MM.1S (cell line): ENCODE results near the gene POLR2A.

Experiments
- DNase-seq: peaks from one replicate; pipeline ENCODE4 v3.0.0-alpha.2; 2015
- H2AFZ ChIP-seq: fragments of 300-600 bp; sonication (generic); 2 replicates; pipeline ENCODE4 v1.6.0; 2016; ENCODE audit warnings: antibody characterized with exemption, low read length
- H3F3A ChIP-seq: fragments of 300-600 bp; sonication (generic); 2 replicates; pipeline ENCODE4 v1.6.1; 2016; ENCODE audit warnings: mild to moderate bottlenecking, antibody characterized with exemption, low read length, moderate library complexity, mixed read lengths; ENCODE audit not compliant: insufficient read depth
- H3K27ac ChIP-seq: fragments of 300-600 bp; sonication (generic); 2 replicates; pipeline ENCODE4 v1.5.1; 2016; ENCODE audit warnings: mild to moderate bottlenecking, low read length
- H3K27me3 ChIP-seq: fragments of 300-600 bp; sonication (generic); replicated peaks from 2 replicates; pipeline ENCODE4 v1.6.0; 2016; ENCODE audit warnings: low read length; ENCODE audit not compliant: insufficient read depth
- H3K36me3 ChIP-seq: fragments of 300-600 bp; sonication (generic); replicated peaks from 2 replicates; pipeline ENCODE4 v1.6.1; 2016; ENCODE audit warnings: mild to moderate bottlenecking, low read length, mixed read lengths; ENCODE audit not compliant: insufficient read depth
- H3K4me1 ChIP-seq: fragments of 300-600 bp; sonication (generic); 2 replicates; pipeline ENCODE4 v1.6.1; 2016; ENCODE audit warnings: low read length, mixed read lengths
- H3K4me2 ChIP-seq: fragments of 300-600 bp; sonication (generic); 2 replicates; pipeline ENCODE4 v1.6.0; 2016; ENCODE audit warnings: low read depth, low read length
- H3K4me3 ChIP-seq: fragments of 300-600 bp; sonication (generic); 2 replicates; pipeline ENCODE4 v1.5.1; 2016; ENCODE audit warnings: low read length, mixed read lengths
- H3K79me2 ChIP-seq: fragments of 300-600 bp; sonication (generic); 2 replicates; pipeline ENCODE4 v1.6.1; 2016; ENCODE audit warnings: mixed run types, low read length, mixed read lengths
- H3K9ac ChIP-seq: fragments of 300-600 bp; sonication (generic); 2 replicates; pipeline ENCODE4 v1.6.1; 2016; ENCODE audit warnings: low read length, mixed read lengths
- H3K9me2 ChIP-seq: fragments of 300-600 bp; sonication (generic); replicated peaks from 2 replicates; pipeline ENCODE4 v1.6.1; 2016; ENCODE audit warnings: mild to moderate bottlenecking, low read length, mixed read lengths; ENCODE audit not compliant: insufficient read depth
- H3K9me3 ChIP-seq: fragments of 300-600 bp; sonication (generic); replicated peaks from 2 replicates; pipeline ENCODE4 v1.6.1; 2016; ENCODE audit warnings: mild to moderate bottlenecking, low read length, mixed read lengths; ENCODE audit not compliant: insufficient read depth
- H4K20me1 ChIP-seq: fragments of 300-600 bp; sonication (generic); 2 replicates; pipeline ENCODE4 v1.6.1; 2016; ENCODE audit warnings: mild to moderate bottlenecking, low read length, moderate library complexity, mixed read lengths; ENCODE audit not compliant: insufficient read depth
- CTCF ChIP-seq: fragments of 300-600 bp; sonication (generic); IDR thresholded peaks from 2 replicates; pipeline ENCODE4 v1.5.1; 2016; ENCODE audit warnings: antibody characterized with exemption, low read length, mixed read lengths
- EZH2 ChIP-seq: fragments of 300-600 bp; sonication (generic); optimal IDR thresholded peaks from 2 replicates; pipeline ENCODE3; 2017; ENCODE audit warnings: low read depth, mild to moderate bottlenecking, antibody characterized with exemption, low read length, mixed read lengths
- EZH2phosphoT487 ChIP-seq: fragments of 300-600 bp; sonication (generic); IDR thresholded peaks from 2 replicates; pipeline ENCODE4 v1.6.1; 2018; ENCODE audit warnings: antibody characterized with exemption, low read length

The POLR2A gene

DNA sequence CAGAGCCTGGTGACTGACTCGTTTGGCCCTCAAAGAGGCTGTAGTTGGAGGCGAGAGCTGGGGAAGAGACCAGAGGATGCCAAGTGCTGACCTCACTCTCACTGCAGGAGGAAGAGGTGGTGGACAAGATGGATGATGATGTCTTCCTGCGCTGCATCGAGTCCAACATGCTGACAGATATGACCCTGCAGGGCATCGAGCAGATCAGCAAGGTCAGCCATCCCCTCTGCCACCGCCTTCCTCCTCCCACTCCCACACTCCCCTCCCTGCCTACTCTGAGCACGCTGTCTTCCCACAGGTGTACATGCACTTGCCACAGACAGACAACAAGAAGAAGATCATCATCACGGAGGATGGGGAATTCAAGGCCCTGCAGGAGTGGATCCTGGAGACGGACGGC lies 26.9 kb downstream of the POLR2A start:
- no peak overlapping the region for H3K27ac ChIP-seq
- no peak overlapping the region for H3K9ac ChIP-seq
- peaks cover 12% of the 10 kb centered on the region for H3K36me3 ChIP-seq
- H3K27me3 ChIP-seq = no peaks in the 10 kb centered on the region
- H3K79me2 ChIP-seq = no peaks in the 10 kb centered on the region
- TF ChIP-seq EZH2 (no peak), CTCF (no peak), EZH2phosphoT487 (no peak)
- no peaks in the 10 kb centered on the region for H3K4me1 ChIP-seq
- no peak overlapping the region for H3K4me2 ChIP-seq
- H3K4me3 ChIP-seq = no peak overlapping the region
- no peaks in the 10 kb centered on the region for H4K20me1 ChIP-seq
- H3K9me3 ChIP-seq = no peaks in the 10 kb centered on the region
- H2AFZ ChIP-seq = no peak overlapping the region
- H3F3A ChIP-seq = 0 out of 2 replicates have a peak, but pooled peaks cover 2% of the 10 kb centered on the region
- no peak for DNase-seq
- H3K9me2 ChIP-seq = no peaks in the 10 kb centered on the region

- H3K27ac ChIP-seq = no peak overlapping the region
- no peak overlapping the region for H3K9ac ChIP-seq
- no peak for DNase-seq
- no peaks in the 10 kb centered on the region for H3K79me2 ChIP-seq
- H3K4me2 ChIP-seq = no peak overlapping the region
- H3K9me3 ChIP-seq = no peaks in the 10 kb centered on the region
- TF ChIP-seq EZH2 = no peak
- no peak for TF ChIP-seq CTCF
- no peak for TF ChIP-seq EZH2phosphoT487
- H4K20me1 ChIP-seq = no peaks in the 10 kb centered on the region
- peaks cover 12% of the 10 kb centered on the region for H3K36me3 ChIP-seq
- H3F3A ChIP-seq = 0 out of 2 replicates have a peak, but pooled peaks cover 2% of the 10 kb centered on the region
- H3K4me3 ChIP-seq = no peak overlapping the region
- H3K9me2 ChIP-seq = no peaks in the 10 kb centered on the region
- H3K27me3 ChIP-seq = no peaks in the 10 kb centered on the region
- no peaks in the 10 kb centered on the region for H3K4me1 ChIP-seq
- H2AFZ ChIP-seq = no peak overlapping the region
Observed at GRCh38 chr17:7512105-7512504, 27.9 kb downstream of the POLR2A start.

- DNase-seq = no peak
- H3K9me3 ChIP-seq = no peaks in the 10 kb centered on the region
- H3K4me3 ChIP-seq = no peak overlapping the region
- H3K9me2 ChIP-seq = no peaks in the 10 kb centered on the region
- no peak overlapping the region for H3K4me2 ChIP-seq
- no peaks in the 10 kb centered on the region for H3K79me2 ChIP-seq
- peaks cover 11% of the 10 kb centered on the region for H3K36me3 ChIP-seq
- no peak overlapping the region for H3K27ac ChIP-seq
- H3K9ac ChIP-seq = no peak overlapping the region
- no peak overlapping the region for H2AFZ ChIP-seq
- no peaks in the 10 kb centered on the region for H4K20me1 ChIP-seq
- TF ChIP-seq EZH2 (no peak), CTCF (no peak)
- 0 out of 2 replicates have a peak, but pooled peaks cover 2% of the 10 kb centered on the region for H3F3A ChIP-seq
- no peaks in the 10 kb centered on the region for H3K27me3 ChIP-seq
- no peaks in the 10 kb centered on the region for H3K4me1 ChIP-seq
Observed at GRCh38 chr17:7512824-7513540, 28.8 kb downstream of the POLR2A start.
